Right lobe of liver (tissue), 4 donors: ENCODE results near the gene MOB3A.

Experiments used
- CTCF ChIP-seq, 4 donors: fragments of 200-600 bp in 3 of 4; fragments of 450-650 bp in 1 of 4; IDR thresholded peaks; one replicate each; pipeline versions ENCODE4 v1.5.1 to v1.8.0; 2016 to 2022; ENCODE audit warnings: antibody characterized with exemption in 4 of 4, mild to moderate bottlenecking in 2 of 4
- POLR2A ChIP-seq: fragments of 450-650 bp; IDR thresholded peaks from one replicate; pipeline ENCODE4 v1.6.1; 2017; ENCODE audit warnings: antibody characterized with exemption, mild to moderate bottlenecking
- donor health status: DM: no; HTN: no; CAD: no.
- donor health status: DM: no; HTN: no; CAD: no.
- donor health status: DM: no; HTN: yes; CAD: no.

- TF ChIP-seq CTCF (IDR thresholded peaks at IDR 0.05) (no peak), POLR2A (no peak)
These were observed 1.8 kb upstream of the MOB3A start for GRCh38 chr19:2097886-2098327.
